ENCODE results near the gene NDUFA1.
"Not testable (repeated sequence)": the region's sequence is repeated elsewhere in the genome, so short reads cannot be mapped to it uniquely, and the experiment has no call there.

The NDUFA1 gene

GRCh38 chrX:119916310-119916709 is 44.7 kb downstream of the NDUFA1 start:
- DNase-seq = no peak

- DNase-seq = no peak
These were observed 46.2 kb downstream of the NDUFA1 start for GRCh38 chrX:119917877-119918276.

GRCh38 chrX:119919835-119920585 is 48.4 kb downstream of the NDUFA1 start:
- DNase-seq = no peak

DNA sequence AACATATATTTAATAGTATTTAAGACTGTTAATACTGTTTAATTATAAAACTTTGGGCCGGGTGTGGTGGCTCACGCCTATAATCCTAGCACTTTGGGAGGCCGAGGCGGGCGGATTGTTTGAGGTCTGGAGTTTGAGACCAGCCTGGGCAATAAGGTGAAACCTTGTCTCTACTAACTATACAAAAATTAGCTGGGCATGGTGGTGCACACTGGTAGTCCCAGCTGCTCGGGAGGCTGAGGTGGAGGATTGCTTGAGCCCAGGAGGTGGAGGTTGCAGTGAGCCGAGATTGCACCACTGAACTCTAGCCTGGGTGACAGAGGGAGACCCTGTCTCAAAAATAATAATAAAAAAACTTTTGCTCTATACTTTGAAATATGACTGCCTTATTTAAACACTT is 50.8 kb downstream of the NDUFA1 start:
- not testable (repeated sequence) for DNase-seq
